T-cell (primary cell): ENCODE results near the gene ATP6AP1. TPM values are rescaled to one million over a fixed set of nuclear protein-coding genes. Genes with fewer than 3 reads are reported as not detected.

ENCODE experiments used
- ATAC-seq, 4 experiments: fragments of 200-7000 bp in 3 of 4; fragments of 150-1000 bp in 1 of 4; cut with Tn5 transposase; replicated peaks in 1 of 4; 1 replicate in 3 of 4; 2 replicates in 1 of 4; pipeline ENCODE4 v1.10.0; 2021; ENCODE audit warnings: moderate library complexity in 3 of 4, mild to moderate bottlenecking in 2 of 4, moderate number of reproducible peaks in 1 of 4
- CTCF ChIA-PET, 2 donors: fragments of 300-600 bp; sonication (Branson Sonifier 250); formaldehyde crosslinking; loops; one replicate each; lab custom pipeline; 2022; ENCODE audit warnings: antibody characterized with exemption in 2 of 2; lab: Charles Lee
- POLR2A ChIA-PET, 2 donors: fragments of 300-600 bp; sonication (Branson Sonifier 250); formaldehyde crosslinking; loops; one replicate each; lab custom pipeline; 2022; ENCODE audit warnings: antibody characterized with exemption in 2 of 2; lab: Charles Lee
- DNase-seq, 35 experiments: peaks; one replicate each; pipeline versions ENCODE4 v3.0.0 to v3.0.0-alpha.2; 2013 to 2023
- H3K27ac ChIP-seq: one replicate; pipeline ENCODE4 v1.5.1; 2013; ENCODE audit warnings: low read length
- H3K27me3 ChIP-seq, 2 experiments: replicated peaks in 1 of 2; 1 replicate in 1 of 2; 2 replicates in 1 of 2; pipeline versions ENCODE4 v1.6.1 to v1.7.0; 2013; ENCODE audit warnings: low read length in 1 of 2, mixed read lengths in 1 of 2; ENCODE audit not compliant: control insufficient read depth in 2 of 2, insufficient read depth in 2 of 2; ENCODE audit errors: extremely low read depth in 1 of 2
- H3K36me3 ChIP-seq, 2 donors: 1 replicate in 1 of 2; 2 replicates in 1 of 2; pipeline versions ENCODE4 v1.6.1 to v1.7.0; 2013; ENCODE audit warnings: low read length in 1 of 2; ENCODE audit not compliant: control insufficient read depth in 2 of 2, insufficient read depth in 1 of 2; ENCODE audit errors: extremely low read depth in 1 of 2
- H3K4me1 ChIP-seq, 2 experiments: 1 replicate in 1 of 2; 2 replicates in 1 of 2; pipeline versions ENCODE4 v1.6.1 to v1.7.0; 2013; ENCODE audit warnings: low read length in 2 of 2, mixed read lengths in 1 of 2; ENCODE audit not compliant: insufficient read depth in 2 of 2, control insufficient read depth in 1 of 2; ENCODE audit errors: extremely low read depth in 1 of 2
- H3K4me3 ChIP-seq, 2 donors: 1 replicate in 1 of 2; 2 replicates in 1 of 2; pipeline versions ENCODE4 v1.5.1 to v1.7.0; 2013; ENCODE audit warnings: mild to moderate bottlenecking in 2 of 2, low read length in 1 of 2, moderate library complexity in 1 of 2; ENCODE audit not compliant: control insufficient read depth in 1 of 2; ENCODE audit errors: extremely low read depth in 1 of 2
- H3K9me3 ChIP-seq: 2 replicates; pipeline ENCODE4 v1.7.0; 2013
- H3K27ac Mint-ChIP-seq, 2 donors: one replicate each; pipeline ENCODE4 v1.8.0; 2020 to 2021; ENCODE audit warnings: mild to moderate bottlenecking in 2 of 2, mixed read lengths in 2 of 2
- H3K27me3 Mint-ChIP-seq, 2 donors: one replicate each; pipeline ENCODE4 v1.8.0; 2021 to 2022; ENCODE audit warnings: mixed read lengths in 2 of 2
- H3K36me3 Mint-ChIP-seq: one replicate; pipeline ENCODE4 v1.8.0; 2021; ENCODE audit warnings: mixed read lengths
- H3K4me1 Mint-ChIP-seq, 3 donors: one replicate each; pipeline ENCODE4 v1.8.0; 2020 to 2022; ENCODE audit warnings: mixed read lengths in 3 of 3, mild to moderate bottlenecking in 1 of 3
- H3K4me3 Mint-ChIP-seq, 3 donors: one replicate each; pipeline ENCODE4 v1.8.0; 2020 to 2022; ENCODE audit warnings: mild to moderate bottlenecking in 3 of 3, mixed read lengths in 3 of 3, moderate library complexity in 3 of 3
- H3K9me3 Mint-ChIP-seq, 3 donors: one replicate each; pipeline ENCODE4 v1.8.0; 2020 to 2022; ENCODE audit warnings: mixed read lengths in 3 of 3
- WGBS: methylation state at CpG from one replicate; pipeline ENCODE4 v1.1.5; 2013; ENCODE audit warnings: missing lambda C conversion rate; ENCODE audit not compliant: insufficient coverage; 5-methylcytosine and 5-hydroxymethylcytosine counted together
- total RNA-seq, 35 experiments: library from RNA in 6 of 35; stranded (reverse) in 6 of 35; fragments of 120-200 nt in 1 of 35; gene quantifications; one replicate each; pipeline versions ENCODE4 v1.2.1 to v1.2.4 and lab custom pipeline; 2013 to 2026

The ATP6AP1 gene
- total RNA-seq, 5 donors from 2014 or later (not counting 1 experiment from before 2014, with no cell fraction given): 37.9 to 56.8 (median 53.6) TPM

DNA sequence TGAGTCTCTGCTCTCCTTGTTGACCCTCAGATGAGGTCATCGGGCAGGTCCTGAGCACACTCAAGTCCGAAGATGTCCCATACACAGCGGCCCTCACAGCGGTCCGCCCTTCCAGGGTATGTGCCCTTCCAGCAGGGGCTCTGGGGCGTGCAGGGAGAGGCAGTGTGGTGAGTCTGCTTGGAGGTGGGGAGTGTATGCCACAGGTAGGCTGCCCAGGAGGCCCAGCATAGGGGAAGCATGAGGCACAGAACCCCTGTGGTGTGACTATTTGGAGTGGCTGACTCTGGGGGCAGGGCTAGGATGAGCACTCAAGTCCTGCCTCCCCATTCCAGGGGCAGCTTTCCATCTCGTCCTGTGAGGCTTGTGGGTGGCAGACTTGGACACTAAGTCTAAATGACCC lies 5.1 kb downstream of the ATP6AP1 start:
- DNase-seq: no peak
- no peak overlapping the region for H3K27ac Mint-ChIP-seq
- no peak overlapping the region for H3K4me3 ChIP-seq
- WGBS: no CpG with 5 or more reads among the region's 7 CpGs
- H3K4me1 ChIP-seq: peaks cover 0 to 33% of the 10 kb centered on the region in 2 experiments
- no peaks in the 10 kb centered on the region for H3K9me3 Mint-ChIP-seq
- H3K4me3 Mint-ChIP-seq: no peak overlapping the region
- H3K27ac ChIP-seq: no peak overlapping the region
- ChIA-PET CTCF (no interaction called here), POLR2A (no interaction called here)
- H3K36me3 Mint-ChIP-seq: peaks cover 8% of the 10 kb centered on the region
- H3K36me3 ChIP-seq: peaks cover 0 to 20% of the 10 kb centered on the region in 2 donors
- no peaks in the 10 kb centered on the region for H3K9me3 ChIP-seq
- no peak for ATAC-seq
- H3K27me3 Mint-ChIP-seq: peaks cover 0 to 7% of the 10 kb centered on the region in 2 donors
- H3K4me1 Mint-ChIP-seq: peaks cover 24 to 37% (median 30%) of the 10 kb centered on the region in 3 donors
- no peaks in the 10 kb centered on the region for H3K27me3 ChIP-seq

DNA sequence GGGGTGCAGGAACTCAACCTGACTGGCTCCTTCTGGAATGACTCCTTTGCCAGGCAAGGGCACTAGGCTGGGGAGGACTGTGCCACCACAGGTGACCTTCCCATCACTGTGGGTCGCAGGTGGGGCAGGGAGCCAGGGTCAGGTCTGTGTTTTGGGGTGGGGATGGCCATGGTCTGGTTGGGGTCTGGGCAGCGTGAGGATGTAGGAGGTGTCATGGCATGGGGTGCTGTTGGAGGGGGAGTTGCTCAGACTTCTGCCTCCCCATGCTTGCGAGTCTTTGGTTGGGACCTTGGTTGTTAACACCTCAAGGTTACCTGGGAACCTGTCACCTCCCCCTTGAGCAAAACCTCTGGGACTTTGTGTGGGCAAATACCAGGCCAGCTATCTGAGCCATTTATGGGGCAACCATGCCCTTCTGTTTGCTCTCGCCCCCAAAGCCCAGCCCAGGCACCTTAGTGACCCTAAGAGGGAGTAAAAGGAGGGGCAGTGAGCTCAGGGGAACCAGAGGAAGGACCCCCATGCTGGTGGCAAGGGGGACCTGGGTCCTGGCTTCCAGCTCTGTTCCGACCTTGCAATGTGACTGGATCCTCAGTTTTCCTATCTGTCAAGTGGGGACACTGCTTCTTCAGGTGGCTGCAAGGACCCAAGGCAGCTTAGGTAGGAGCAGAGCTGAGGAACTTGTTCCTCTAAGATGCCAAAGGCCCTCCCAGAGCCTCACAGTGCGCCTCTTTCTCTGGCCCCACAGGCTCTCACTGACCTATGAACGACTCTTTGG lies 6.1 kb downstream of the ATP6AP1 start:
- POLR2A ChIA-PET: no interaction called here
- CTCF ChIA-PET: no interaction called here
- Mint-ChIP-seq H3K36me3 (peaks cover 8% of the 10 kb centered on the region), H3K27ac (no peak overlapping the region), H3K27me3 (peaks cover 0 to 7% of the 10 kb centered on the region in 2 donors), H3K9me3 (no peaks in the 10 kb centered on the region), H3K4me1 (peaks cover 22 to 33% (median 29%) of the 10 kb centered on the region in 3 donors), H3K4me3 (no peak overlapping the region)
- Histone ChIP-seq H3K4me3 (no peak overlapping the region), H3K9me3 (no peaks in the 10 kb centered on the region), H3K36me3 (peaks cover 0 to 23% of the 10 kb centered on the region in 2 donors), H3K27me3 (no peaks in the 10 kb centered on the region), H3K27ac (no peak overlapping the region), H3K4me1 (peaks cover 0 to 31% of the 10 kb centered on the region in 2 experiments)
- DNase-seq (no peak), ATAC-seq (no peak)
- WGBS: 100% methylated on average over 2 of the region's 7 CpGs

DNA sequence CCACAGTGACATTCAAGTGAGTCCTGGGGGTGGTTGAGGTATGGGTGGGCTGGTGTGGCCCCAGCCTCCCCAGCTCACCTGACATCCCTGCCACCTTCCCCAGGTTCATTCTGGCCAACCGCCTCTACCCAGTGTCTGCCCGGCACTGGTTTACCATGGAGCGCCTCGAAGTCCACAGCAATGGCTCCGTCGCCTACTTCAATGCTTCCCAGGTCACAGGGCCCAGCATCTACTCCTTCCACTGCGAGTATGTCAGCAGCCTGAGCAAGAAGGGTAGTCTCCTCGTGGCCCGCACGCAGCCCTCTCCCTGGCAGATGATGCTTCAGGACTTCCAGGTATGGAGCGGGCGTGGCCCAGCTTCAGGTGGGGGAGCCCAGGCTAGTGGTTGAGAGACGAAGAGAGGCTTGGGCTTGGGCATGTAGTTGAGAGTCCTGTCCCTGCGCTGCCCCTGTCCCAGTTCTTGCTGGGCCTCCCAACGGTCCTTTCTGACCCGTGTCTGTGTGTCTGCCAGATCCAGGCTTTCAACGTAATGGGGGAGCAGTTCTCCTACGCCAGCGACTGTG lies 6.8 kb downstream of the ATP6AP1 start:
- ATAC-seq (no peak), DNase-seq (no peak)
- no peaks in the 10 kb centered on the region for H3K9me3 Mint-ChIP-seq
- H3K36me3 Mint-ChIP-seq: peaks cover 8% of the 10 kb centered on the region
- Histone ChIP-seq H3K27ac (no peak overlapping the region), H3K36me3 (peaks cover 0 to 26% of the 10 kb centered on the region in 2 donors), H3K4me3 (no peak overlapping the region), H3K4me1 (peaks cover 0 to 32% of the 10 kb centered on the region in 2 experiments), H3K27me3 (no peaks in the 10 kb centered on the region), H3K9me3 (no peaks in the 10 kb centered on the region)
- H3K4me1 Mint-ChIP-seq: peaks cover 20 to 27% (median 27%) of the 10 kb centered on the region in 3 donors
- ChIA-PET POLR2A (no interaction called here), CTCF (no interaction called here)
- WGBS: 97% methylated on average over 12 of the region's 19 CpGs
- no peak overlapping the region for H3K27ac Mint-ChIP-seq
- H3K4me3 Mint-ChIP-seq: no peak overlapping the region
- peaks cover 0 to 7% of the 10 kb centered on the region in 2 donors for H3K27me3 Mint-ChIP-seq

DNA sequence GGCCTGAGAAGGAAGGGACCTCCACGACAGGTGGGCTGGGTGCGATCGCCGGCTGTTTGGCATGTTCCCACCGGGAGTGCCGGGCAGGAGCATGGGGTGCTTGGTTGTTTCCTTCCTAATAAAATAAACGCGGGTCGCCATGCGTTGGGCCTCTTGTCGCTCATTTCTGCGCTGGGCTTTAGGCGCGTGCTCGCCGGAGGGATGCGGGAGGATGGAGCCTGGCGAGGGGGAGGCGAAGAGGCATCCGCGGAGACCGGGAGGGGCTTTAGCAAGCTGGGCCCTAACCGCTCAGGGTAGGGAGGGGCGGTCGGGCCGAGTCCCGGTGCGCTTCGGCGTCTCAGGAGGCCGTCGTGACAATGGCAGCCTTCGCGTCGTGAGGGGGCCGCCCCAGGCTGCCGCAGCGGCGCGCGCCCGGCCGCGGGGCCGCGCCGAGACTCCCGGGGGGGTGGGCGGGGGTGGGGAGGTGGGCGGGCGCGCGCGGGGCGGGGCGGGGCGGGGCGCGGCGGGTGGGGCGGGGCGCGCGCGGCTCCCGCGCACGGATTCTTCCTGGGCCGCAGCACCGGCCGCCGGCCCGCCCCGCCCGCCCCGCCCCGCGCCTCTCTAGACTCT lies 8.0 kb downstream of the ATP6AP1 start:
- Histone ChIP-seq H3K27ac (peak overlapping the region; percentile 73), H3K4me3 (peak overlapping the region; percentile 30 to 43), H3K27me3 (no peaks in the 10 kb centered on the region), H3K4me1 (peaks cover 0 to 37% of the 10 kb centered on the region in 2 experiments), H3K9me3 (no peaks in the 10 kb centered on the region), H3K36me3 (peaks cover 0 to 30% of the 10 kb centered on the region in 2 donors)
- ATAC-seq (peak; percentile 68 to 83 (median 72)), DNase-seq (peak in 32 of 35 experiments; percentile 16 to 81 (median 38))
- ChIA-PET POLR2A (interaction anchor here in 1 of 2 donors (0.6 kb wide), 1 partner anchor 1103 kb away, joined by 3 read pairs; no protein-coding TSS in a partner anchor), CTCF (no interaction called here)
- peak overlapping the region; percentile 72 to 81 (median 76) for H3K4me3 Mint-ChIP-seq
- H3K27ac Mint-ChIP-seq: peak overlapping the region; percentile 85 to 90
- peaks cover 8% of the 10 kb centered on the region for H3K36me3 Mint-ChIP-seq
- H3K4me1 Mint-ChIP-seq: peaks cover 18 to 29% (median 19%) of the 10 kb centered on the region in 3 donors
- H3K27me3 Mint-ChIP-seq: peaks cover 0 to 4% of the 10 kb centered on the region in 2 donors
- WGBS: 19% methylated on average over 13 of the region's 78 CpGs
- H3K9me3 Mint-ChIP-seq: no peaks in the 10 kb centered on the region

DNA sequence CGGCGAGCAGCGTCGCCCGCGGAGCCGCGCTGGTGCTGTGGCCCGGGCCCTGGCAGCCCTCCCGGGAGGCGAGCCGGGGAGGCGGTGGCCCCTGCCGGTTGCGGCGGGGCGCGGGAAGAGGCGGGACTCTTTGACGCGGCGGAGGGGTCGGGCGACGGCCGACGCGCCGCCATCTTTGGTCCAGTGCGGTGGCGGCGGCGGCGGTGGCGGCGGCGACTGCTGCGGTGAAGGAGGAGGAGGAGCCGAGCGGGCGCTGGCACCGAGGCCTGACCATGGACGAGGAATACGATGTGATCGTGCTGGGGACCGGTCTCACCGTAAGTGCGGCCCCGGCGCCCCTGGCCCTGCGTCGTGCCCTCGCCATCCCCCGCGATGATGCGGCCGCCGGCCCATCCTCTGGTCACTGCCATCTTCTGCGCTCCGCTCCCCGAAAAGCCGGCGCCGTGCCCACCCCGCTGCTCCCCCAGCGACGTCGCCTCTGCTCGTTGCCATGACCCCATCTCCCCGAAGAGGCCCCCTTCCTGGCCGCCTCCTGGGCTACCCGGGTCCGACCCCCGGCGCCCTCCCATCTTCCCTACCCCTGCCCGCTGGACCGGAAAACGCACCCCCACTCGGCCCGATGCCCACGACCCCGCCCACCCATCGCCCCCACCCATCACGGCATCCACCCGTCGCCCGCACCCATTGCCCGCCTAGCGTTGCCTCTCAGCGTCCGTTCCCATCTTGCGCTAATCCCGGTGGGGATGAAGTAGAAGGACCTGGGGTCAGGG lies 8.7 kb downstream of the ATP6AP1 start, which contains the start of gene GDI1:
GDI1 (plus strand) TSS at position 172 of the 770 bp plus-strand sequence; CDS start at position 273, 101 bp downstream.
- no peaks in the 10 kb centered on the region for H3K9me3 Mint-ChIP-seq
- Histone ChIP-seq H3K4me3 (peak within 1 kb of the TSS; percentile 50 to 59), H3K36me3 (peaks cover 0 to 34% of the 10 kb centered on the region in 2 donors), H3K27me3 (no peaks in the 10 kb centered on the region), H3K9me3 (no peaks in the 10 kb centered on the region), H3K4me1 (peaks cover 0 to 44% of the 10 kb centered on the region in 2 experiments), H3K27ac (peak within 1 kb of the TSS; percentile 73)
- under 1% methylated on average over 30 of the region's 93 CpGs for WGBS
- peaks cover 23 to 35% (median 25%) of the 10 kb centered on the region in 3 donors for H3K4me1 Mint-ChIP-seq
- ATAC-seq: peak; percentile 60 to 71 (median 66)
- ChIA-PET CTCF (no interaction called here), POLR2A (interaction anchor here in 1 of 2 donors (0.6 kb wide), 1 partner anchor 1104 kb away, joined by 3 read pairs; no protein-coding TSS in a partner anchor)
- peaks cover 8% of the 10 kb centered on the region for H3K36me3 Mint-ChIP-seq
- H3K27me3 Mint-ChIP-seq: peaks cover 0 to 4% of the 10 kb centered on the region in 2 donors
- H3K4me3 Mint-ChIP-seq: peak within 1 kb of the TSS; percentile 81 to 85 (median 81)
- DNase-seq: peak in 27 of 35 experiments; percentile 20 to 76 (median 37)
- H3K27ac Mint-ChIP-seq: peak within 1 kb of the TSS; percentile 87 to 90
